Naive thymus-derived CD4-positive, alpha-beta T cell (primary cell): ENCODE data around the gene NPEPPS. TPM values are rescaled to one million over a fixed set of nuclear protein-coding genes. Genes with fewer than 3 reads are reported as not detected.

Source experiments
- ATAC-seq: fragments of 150-1000 bp; cut with Tn5 transposase; 2 replicates; pipeline ENCODE4 v1.10.0; 2021; ENCODE audit warnings: mild to moderate bottlenecking, moderate library complexity
- CTCF ChIA-PET: fragments of 350-600 bp; sonication (Branson Sonifier 250); formaldehyde crosslinking; loops from one replicate; lab custom pipeline; 2021; ENCODE audit warnings: antibody characterized with exemption; lab: Charles Lee
- POLR2A ChIA-PET: fragments of 350-600 bp; sonication (Branson Sonifier 250); formaldehyde crosslinking; loops from one replicate; lab custom pipeline; 2021; ENCODE audit warnings: antibody characterized with exemption, inconsistent platforms; lab: Charles Lee
- DNase-seq, 9 donors: peaks; one replicate each; pipeline versions ENCODE4 v3.0.0 to v3.0.0-alpha.2; 2020 to 2022; ENCODE audit warnings: mixed read lengths in 1 of 9
- H3K27ac ChIP-seq: one replicate; pipeline ENCODE4 v1.7.0; 2013; ENCODE audit warnings: mild to moderate bottlenecking, low read depth, low read length, moderate library complexity
- H3K27me3 ChIP-seq, 2 donors: one replicate each; pipeline ENCODE4 v1.7.0; 2013; ENCODE audit warnings: low read length in 2 of 2, mild to moderate bottlenecking in 2 of 2, moderate library complexity in 2 of 2; ENCODE audit not compliant: control insufficient read depth in 2 of 2, insufficient read depth in 2 of 2
- H3K36me3 ChIP-seq, 3 experiments: 1 replicate in 2 of 3; 2 replicates in 1 of 3; pipeline ENCODE4 v1.7.0; 2013; ENCODE audit warnings: low read length in 3 of 3, mild to moderate bottlenecking in 3 of 3, moderate library complexity in 1 of 3; ENCODE audit not compliant: insufficient read depth in 3 of 3, control insufficient read depth in 2 of 3
- H3K4me1 ChIP-seq, 2 donors: one replicate each; pipeline ENCODE4 v1.7.0; 2013; ENCODE audit warnings: low read length in 2 of 2, mild to moderate bottlenecking in 2 of 2, moderate library complexity in 1 of 2; ENCODE audit not compliant: control insufficient read depth in 2 of 2, insufficient read depth in 2 of 2
- H3K4me3 ChIP-seq: 2 replicates; pipeline ENCODE4 v1.7.0; 2013; ENCODE audit warnings: mild to moderate bottlenecking, low read length
- H3K9me3 ChIP-seq, 3 experiments: 1 replicate in 2 of 3; 2 replicates in 1 of 3; pipeline ENCODE4 v1.7.0; 2013; ENCODE audit warnings: low read length in 3 of 3; ENCODE audit not compliant: control insufficient read depth in 2 of 3
- H3K27ac Mint-ChIP-seq, 9 donors: one replicate each; pipeline ENCODE4 v1.8.0; 2020 to 2022; ENCODE audit warnings: mixed read lengths in 9 of 9, mild to moderate bottlenecking in 8 of 9, moderate library complexity in 5 of 9, inconsistent platforms in 2 of 9
- H3K27me3 Mint-ChIP-seq, 5 donors: one replicate each; pipeline ENCODE4 v1.8.0; 2021 to 2022; ENCODE audit warnings: mixed read lengths in 5 of 5, mild to moderate bottlenecking in 1 of 5
- H3K36me3 Mint-ChIP-seq, 5 donors: one replicate each; pipeline ENCODE4 v1.8.0; 2020 to 2022; ENCODE audit warnings: mixed read lengths in 5 of 5, mild to moderate bottlenecking in 3 of 5, inconsistent platforms in 1 of 5
- H3K4me1 Mint-ChIP-seq, 7 donors: one replicate each; pipeline ENCODE4 v1.8.0; 2020 to 2022; ENCODE audit warnings: mixed read lengths in 7 of 7, mild to moderate bottlenecking in 3 of 7, inconsistent platforms in 1 of 7
- H3K4me3 Mint-ChIP-seq, 10 donors: one replicate each; pipeline ENCODE4 v1.8.0; 2020 to 2022; ENCODE audit warnings: mild to moderate bottlenecking in 10 of 10, mixed read lengths in 10 of 10, moderate library complexity in 6 of 10, inconsistent platforms in 2 of 10
- H3K9me3 Mint-ChIP-seq, 11 donors: one replicate each; pipeline ENCODE4 v1.8.0; 2020 to 2022; ENCODE audit warnings: mixed read lengths in 11 of 11, mild to moderate bottlenecking in 4 of 11, inconsistent platforms in 1 of 11, moderate library complexity in 1 of 11
- intact Hi-C, 2 donors: fragments of 100-400 bp; cut with micrococcal nuclease; formaldehyde crosslinking; loops; one replicate each; pipeline ENCODE4 v1.15.1; 2023
- polyA plus RNA-seq, 2 donors: library from polyadenylated mRNA; unstranded; fragments of 300-500 nt; fragmentation: Illumina TruSeq; gene quantifications; one replicate each; pipeline ENCODE4 v1.2.3, GENCODE V29; 2021
- total RNA-seq, 6 experiments: library from RNA in 5 of 6; stranded (reverse) in 5 of 6; gene quantifications; 1 replicate in 5 of 6; 2 replicates in 1 of 6; pipeline ENCODE4 v1.2.3 and lab custom pipeline; 2021 to 2026

The NPEPPS gene
- total and polyA plus RNA-seq, 7 experiments from 2014 or later, result 33.6 to 129 (median 87.6) TPM

GRCh38 chr17:47622180-47622549, 91.3 kb downstream of the NPEPPS start:
- H3K27me3 ChIP-seq, result no peaks in the 10 kb centered on the region
- ChIA-PET POLR2A (no interaction called here), CTCF (interaction anchor here (0.7 kb wide), 1 partner anchor 252 kb away, joined by 3 read pairs; no protein-coding TSS in a partner anchor)
- Mint-ChIP-seq H3K27me3 (no peaks in the 10 kb centered on the region), H3K4me1 (peaks cover 0 to 17% (median 0%) of the 10 kb centered on the region in 7 donors), H3K27ac (peak overlapping the region in 4 of 9 donors; percentile 43 to 65 (median 46)), H3K36me3 (peaks cover 5 to 26% (median 19%) of the 10 kb centered on the region in 5 donors), H3K9me3 (no peaks in the 10 kb centered on the region), H3K4me3 (no peak overlapping the region)
- H3K4me3 ChIP-seq, result no peak overlapping the region
- ATAC-seq, result no peak
- H3K9me3 ChIP-seq, result no peaks in the 10 kb centered on the region
- intact Hi-C loops, result no loop called here
- no peak for DNase-seq
- H3K27ac ChIP-seq, result no peak overlapping the region
- no peaks in the 10 kb centered on the region for H3K4me1 ChIP-seq
- H3K36me3 ChIP-seq, result peaks cover 4 to 51% (median 11%) of the 10 kb centered on the region in 3 experiments

GRCh38 chr17:47624727-47625068, 93.8 kb downstream of the NPEPPS start:
- no peak for DNase-seq
- no peaks in the 10 kb centered on the region for H3K27me3 ChIP-seq
- H3K9me3 Mint-ChIP-seq, result no peaks in the 10 kb centered on the region

GRCh38 chr17:47628014-47628566, 97.2 kb downstream of the NPEPPS start:
- ChIA-PET POLR2A (no interaction called here), CTCF (no interaction called here)
- H3K36me3 Mint-ChIP-seq, result peaks cover 3 to 10% (median 8%) of the 10 kb centered on the region in 5 donors
- Histone ChIP-seq H3K36me3 (peaks cover 0 to 10% (median 4%) of the 10 kb centered on the region in 3 experiments), H3K4me1 (no peaks in the 10 kb centered on the region), H3K4me3 (no peak overlapping the region), H3K27ac (no peak overlapping the region), H3K9me3 (no peaks in the 10 kb centered on the region), H3K27me3 (no peaks in the 10 kb centered on the region)
- H3K4me3 Mint-ChIP-seq, result no peak overlapping the region
- no peaks in the 10 kb centered on the region for H3K9me3 Mint-ChIP-seq
- no peaks in the 10 kb centered on the region for H3K27me3 Mint-ChIP-seq
- peaks cover 0 to 3% (median 0%) of the 10 kb centered on the region in 7 donors for H3K4me1 Mint-ChIP-seq
- ATAC-seq (no peak), DNase-seq (no peak)
- intact Hi-C loops, result no loop called here
- peak overlapping the region in 2 of 9 donors; percentile 28 to 55 for H3K27ac Mint-ChIP-seq

More at GRCh38 chr17:47624727-47625068, 93.8 kb downstream of the NPEPPS start:
- Mint-ChIP-seq H3K27me3 (no peaks in the 10 kb centered on the region), H3K4me3 (no peak overlapping the region), H3K36me3 (peaks cover 0 to 14% (median 10%) of the 10 kb centered on the region in 5 donors), H3K4me1 (peaks cover 0 to 17% (median 0%) of the 10 kb centered on the region in 7 donors), H3K27ac (peak overlapping the region in 2 of 9 donors; percentile 66 to 73)
- Histone ChIP-seq H3K4me1 (no peaks in the 10 kb centered on the region), H3K27ac (no peak overlapping the region), H3K9me3 (no peaks in the 10 kb centered on the region), H3K4me3 (no peak overlapping the region), H3K36me3 (peaks cover 0 to 32% (median 4%) of the 10 kb centered on the region in 3 experiments)
- intact Hi-C loops, result no loop called here
- ChIA-PET POLR2A (no interaction called here), CTCF (interaction anchor here (0.7 kb wide), 1 partner anchor 8 kb away, joined by 3 read pairs; no protein-coding TSS in a partner anchor)
- no peak for ATAC-seq

- H3K4me1 ChIP-seq, result no peaks in the 10 kb centered on the region
- H3K27me3 Mint-ChIP-seq, result no peaks in the 10 kb centered on the region
- H3K9me3 Mint-ChIP-seq, result no peaks in the 10 kb centered on the region
- ChIA-PET POLR2A (interaction anchor here (1.3 kb wide), 1 partner anchor 18 kb away, joined by 4 read pairs; no protein-coding TSS in a partner anchor), CTCF (interaction anchor here (1.2 kb wide), 1 partner anchor 14 kb away, joined by 4 read pairs; no protein-coding TSS in a partner anchor)
- intact Hi-C loops, result no loop called here
- ATAC-seq, result no peak
- H3K4me3 ChIP-seq, result no peak overlapping the region
- H3K4me1 Mint-ChIP-seq, result peaks cover 0 to 8% (median 0%) of the 10 kb centered on the region in 7 donors
- peaks cover 0 to 8% (median 2%) of the 10 kb centered on the region in 3 experiments for H3K36me3 ChIP-seq
- no peaks in the 10 kb centered on the region for H3K9me3 ChIP-seq
- H3K27ac ChIP-seq, result no peak overlapping the region
- H3K27ac Mint-ChIP-seq, result no peak overlapping the region
- no peak for DNase-seq
- H3K27me3 ChIP-seq, result no peaks in the 10 kb centered on the region
- H3K4me3 Mint-ChIP-seq, result no peak overlapping the region
- peaks cover under 1 to 10% (median 5%) of the 10 kb centered on the region in 5 donors for H3K36me3 Mint-ChIP-seq
Observed at GRCh38 chr17:47629826-47630225, 98.9 kb downstream of the NPEPPS start.

GRCh38 chr17:47630614-47631013, 99.7 kb downstream of the NPEPPS start:
- no peak overlapping the region for H3K4me3 Mint-ChIP-seq
- H3K4me1 Mint-ChIP-seq, result peaks cover 0 to 8% (median 0%) of the 10 kb centered on the region in 7 donors
- no peaks in the 10 kb centered on the region for H3K9me3 Mint-ChIP-seq
- ChIA-PET POLR2A (interaction anchor here (1.3 kb wide), 1 partner anchor 17 kb away, joined by 4 read pairs; no protein-coding TSS in a partner anchor), CTCF (interaction anchor here (1.2 kb wide), 1 partner anchor 15 kb away, joined by 4 read pairs; no protein-coding TSS in a partner anchor)
- Histone ChIP-seq H3K4me1 (no peaks in the 10 kb centered on the region), H3K9me3 (no peaks in the 10 kb centered on the region), H3K27ac (no peak overlapping the region), H3K27me3 (no peaks in the 10 kb centered on the region), H3K36me3 (peaks cover 0 to 8% (median 0%) of the 10 kb centered on the region in 3 experiments), H3K4me3 (no peak overlapping the region)
- peaks cover 0 to 10% (median 7%) of the 10 kb centered on the region in 5 donors for H3K36me3 Mint-ChIP-seq
- peak overlapping the region in 2 of 9 donors; percentile 17 to 51 for H3K27ac Mint-ChIP-seq
- intact Hi-C loops, result no loop called here
- H3K27me3 Mint-ChIP-seq, result no peaks in the 10 kb centered on the region
- DNase-seq, result no peak
- no peak for ATAC-seq

- no peak overlapping the region for H3K4me3 Mint-ChIP-seq
- Histone ChIP-seq H3K27ac (no peak overlapping the region), H3K4me1 (no peaks in the 10 kb centered on the region), H3K36me3 (peaks cover 0 to 8% (median 0%) of the 10 kb centered on the region in 3 experiments), H3K4me3 (no peak overlapping the region), H3K27me3 (no peaks in the 10 kb centered on the region), H3K9me3 (no peaks in the 10 kb centered on the region)
- H3K4me1 Mint-ChIP-seq, result peaks cover 6 to 16% (median 8%) of the 10 kb centered on the region in 7 donors
- ChIA-PET POLR2A (no interaction called here), CTCF (no interaction called here)
- H3K27ac Mint-ChIP-seq, result no peak overlapping the region
- DNase-seq (no peak), ATAC-seq (no peak)
- H3K27me3 Mint-ChIP-seq, result no peaks in the 10 kb centered on the region
- H3K36me3 Mint-ChIP-seq, result peaks cover 3 to 16% (median 7%) of the 10 kb centered on the region in 5 donors
- intact Hi-C loops, result no loop called here
- H3K9me3 Mint-ChIP-seq, result no peaks in the 10 kb centered on the region
Observed at GRCh38 chr17:47632991-47633390, 102.1 kb downstream of the NPEPPS start.
